ENCODE results near the gene ETAA1.

DNA sequence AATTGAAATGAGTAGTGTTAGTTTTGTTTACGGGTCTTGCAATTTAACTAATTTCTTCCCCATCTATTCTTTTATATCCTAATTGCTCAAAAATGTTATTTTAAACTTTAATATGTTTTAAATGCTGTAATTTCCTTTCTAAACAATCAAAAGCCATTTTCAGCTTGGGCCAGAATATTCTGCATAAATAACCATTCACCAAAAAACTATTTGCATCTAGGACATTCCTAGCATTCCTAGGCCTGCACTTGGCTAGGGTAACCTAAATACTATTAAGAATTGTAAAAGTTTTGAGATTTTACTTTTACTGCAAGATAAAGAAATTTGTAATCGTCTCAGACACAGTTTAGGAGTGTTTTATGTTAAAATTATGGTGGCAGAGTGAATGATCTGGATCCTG, 7.8 kb upstream of the ETAA1 start:
- TF ChIP-seq, protein P1, sequence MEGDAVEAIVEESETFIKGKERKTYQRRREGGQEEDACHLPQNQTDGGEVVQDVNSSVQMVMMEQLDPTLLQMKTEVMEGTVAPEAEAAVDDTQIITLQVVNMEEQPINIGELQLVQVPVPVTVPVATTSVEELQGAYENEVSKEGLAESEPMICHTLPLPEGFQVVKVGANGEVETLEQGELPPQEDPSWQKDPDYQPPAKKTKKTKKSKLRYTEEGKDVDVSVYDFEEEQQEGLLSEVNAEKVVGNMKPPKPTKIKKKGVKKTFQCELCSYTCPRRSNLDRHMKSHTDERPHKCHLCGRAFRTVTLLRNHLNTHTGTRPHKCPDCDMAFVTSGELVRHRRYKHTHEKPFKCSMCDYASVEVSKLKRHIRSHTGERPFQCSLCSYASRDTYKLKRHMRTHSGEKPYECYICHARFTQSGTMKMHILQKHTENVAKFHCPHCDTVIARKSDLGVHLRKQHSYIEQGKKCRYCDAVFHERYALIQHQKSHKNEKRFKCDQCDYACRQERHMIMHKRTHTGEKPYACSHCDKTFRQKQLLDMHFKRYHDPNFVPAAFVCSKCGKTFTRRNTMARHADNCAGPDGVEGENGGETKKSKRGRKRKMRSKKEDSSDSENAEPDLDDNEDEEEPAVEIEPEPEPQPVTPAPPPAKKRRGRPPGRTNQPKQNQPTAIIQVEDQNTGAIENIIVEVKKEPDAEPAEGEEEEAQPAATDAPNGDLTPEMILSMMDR (IDR thresholded peaks at IDR 0.05; ENCODE audit: low read depth, low read length, poor library complexity, severe bottlenecking): no peak
- TF ChIP-seq EZH2phosphoT487 (IDR thresholded peaks at IDR 0.05; ENCODE audit: borderline replicate concordance, low read length): no peak

Data from DOHH2 (cell line).